VCaP (cell line): Measurements from ENCODE around the gene KCNA1.

ENCODE experiments used
- H3K27ac ChIP-seq: fragments of 450-650 bp; 2 replicates; pipeline ENCODE4 v1.5.1; 2017
- TF ChIP-seq, protein P1 (sequence below): fragments of 450-650 bp; conservative IDR thresholded peaks from 2 replicates; pipeline ENCODE4 v1.5.1; 2017; ENCODE audit warnings: mild to moderate bottlenecking, moderate library complexity

The KCNA1 gene

DNA sequence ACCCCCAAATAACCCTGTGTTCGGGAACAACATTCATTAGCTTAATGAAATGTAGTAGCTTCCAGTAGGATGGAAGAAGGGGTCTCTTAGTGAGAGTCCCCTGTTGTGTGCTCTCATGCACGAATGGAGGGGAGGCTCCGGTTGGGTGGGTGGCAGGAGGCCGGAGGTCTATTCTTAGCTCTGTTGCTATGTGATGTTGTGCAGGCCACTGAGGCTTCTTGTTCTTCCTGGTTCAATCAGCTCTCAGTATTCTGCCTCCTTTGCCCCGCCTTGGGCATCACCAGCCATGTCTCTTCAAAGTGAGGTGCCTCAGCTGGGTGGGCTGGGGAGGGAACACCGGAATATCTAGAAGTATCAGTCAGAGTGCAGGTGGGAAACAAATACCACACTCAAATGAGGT is 50.8 kb downstream of the KCNA1 start:
- no peak overlapping the region for H3K27ac ChIP-seq
- TF ChIP-seq, protein P1, sequence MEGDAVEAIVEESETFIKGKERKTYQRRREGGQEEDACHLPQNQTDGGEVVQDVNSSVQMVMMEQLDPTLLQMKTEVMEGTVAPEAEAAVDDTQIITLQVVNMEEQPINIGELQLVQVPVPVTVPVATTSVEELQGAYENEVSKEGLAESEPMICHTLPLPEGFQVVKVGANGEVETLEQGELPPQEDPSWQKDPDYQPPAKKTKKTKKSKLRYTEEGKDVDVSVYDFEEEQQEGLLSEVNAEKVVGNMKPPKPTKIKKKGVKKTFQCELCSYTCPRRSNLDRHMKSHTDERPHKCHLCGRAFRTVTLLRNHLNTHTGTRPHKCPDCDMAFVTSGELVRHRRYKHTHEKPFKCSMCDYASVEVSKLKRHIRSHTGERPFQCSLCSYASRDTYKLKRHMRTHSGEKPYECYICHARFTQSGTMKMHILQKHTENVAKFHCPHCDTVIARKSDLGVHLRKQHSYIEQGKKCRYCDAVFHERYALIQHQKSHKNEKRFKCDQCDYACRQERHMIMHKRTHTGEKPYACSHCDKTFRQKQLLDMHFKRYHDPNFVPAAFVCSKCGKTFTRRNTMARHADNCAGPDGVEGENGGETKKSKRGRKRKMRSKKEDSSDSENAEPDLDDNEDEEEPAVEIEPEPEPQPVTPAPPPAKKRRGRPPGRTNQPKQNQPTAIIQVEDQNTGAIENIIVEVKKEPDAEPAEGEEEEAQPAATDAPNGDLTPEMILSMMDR, result no peak

DNA sequence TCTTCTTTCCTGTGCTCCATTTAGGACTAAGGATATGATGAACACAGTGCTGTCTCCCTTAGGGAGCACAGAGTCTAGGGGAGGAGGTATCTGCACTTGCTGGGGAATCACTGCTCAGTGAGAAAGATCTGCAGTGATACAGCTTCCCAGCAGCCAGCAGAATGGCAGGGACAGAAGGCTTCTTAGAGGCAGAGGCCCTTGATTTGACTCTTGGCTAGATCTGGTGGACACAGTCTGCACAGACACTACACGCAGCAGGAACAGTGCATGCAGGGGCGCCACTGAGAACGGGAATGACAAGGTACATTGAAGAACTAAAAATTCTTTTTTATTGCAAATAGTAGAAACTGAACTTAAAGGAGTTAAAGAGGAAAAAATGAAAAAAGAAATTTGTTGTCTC is 51.6 kb downstream of the KCNA1 start:
- TF ChIP-seq, protein P1, result no peak
- no peak overlapping the region for H3K27ac ChIP-seq

DNA sequence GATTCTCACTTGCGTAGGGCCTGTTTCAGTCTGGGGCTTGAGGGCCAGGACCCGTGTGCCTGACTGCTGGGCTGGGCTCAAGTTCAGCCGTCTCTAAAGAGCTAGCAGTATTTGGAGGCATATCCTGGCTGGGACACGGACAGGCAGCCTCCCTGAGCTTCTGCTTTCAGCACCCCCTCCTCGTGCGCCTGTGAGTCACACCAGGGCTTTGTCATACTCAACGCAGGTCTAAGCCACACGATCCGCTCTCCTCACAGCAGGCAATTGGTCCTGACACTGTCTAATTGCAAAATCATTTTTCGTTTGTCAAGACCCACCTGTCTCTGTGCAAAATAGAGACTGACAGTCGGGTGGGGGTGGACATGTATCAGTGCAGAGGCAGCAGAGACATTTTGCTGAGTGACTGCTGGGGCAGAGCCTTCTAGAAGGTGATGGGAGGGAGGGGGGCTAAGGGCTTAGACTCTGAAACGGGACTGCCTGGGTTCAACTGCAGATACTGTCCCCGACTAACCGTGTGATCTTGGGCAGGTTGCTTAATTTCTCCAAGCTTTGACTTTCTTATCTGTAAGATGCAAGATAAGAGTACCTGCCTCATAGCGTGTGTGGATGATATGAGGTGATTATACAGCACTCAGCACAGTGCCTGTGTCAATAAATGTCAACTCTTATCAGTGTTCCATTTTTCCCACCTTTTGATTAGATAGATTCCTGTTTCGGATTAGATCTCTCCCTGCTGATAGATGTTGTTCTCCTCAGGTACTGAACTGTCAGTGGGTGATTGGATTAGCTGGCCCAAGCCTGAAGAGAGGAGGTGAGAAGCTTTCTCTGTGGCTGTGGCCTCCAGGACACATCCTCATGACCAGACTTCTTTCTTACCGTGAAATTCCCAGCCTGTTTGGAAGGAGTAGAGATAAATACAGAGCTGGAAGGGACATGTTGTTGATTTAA is 53.1 kb downstream of the KCNA1 start:
- H3K27ac ChIP-seq, result no peak overlapping the region
- TF ChIP-seq, protein P1, result no peak
